Sigmoid colon (tissue), 4 donors: ENCODE data around the gene VAC14.

Experiments
- CTCF ChIP-seq, 4 experiments: fragments of 450-650 bp in 3 of 4; fragments of 200-600 bp in 1 of 4; IDR thresholded peaks; one replicate each; pipeline ENCODE4 v1.5.1; 2016 to 2019; ENCODE audit warnings: antibody characterized with exemption in 4 of 4, mild to moderate bottlenecking in 3 of 4, moderate library complexity in 2 of 4
- POLR2A ChIP-seq, 2 donors: fragments of 450-650 bp; IDR thresholded peaks; one replicate each; pipeline ENCODE4 v1.6.1; 2016; ENCODE audit warnings: antibody characterized with exemption in 2 of 2, mild to moderate bottlenecking in 2 of 2, moderate library complexity in 2 of 2
- POLR2AphosphoS5 ChIP-seq, 4 donors: sonication (generic); formaldehyde crosslinking; IDR thresholded peaks; one replicate each; pipeline ENCODE4 v1.6.1; 2017; ENCODE audit warnings: antibody characterized with exemption in 4 of 4

- TF ChIP-seq CTCF (IDR thresholded peaks at IDR 0.05), result no peak
- TF ChIP-seq POLR2A (IDR thresholded peaks at IDR 0.05), result no peak
- no peak for TF ChIP-seq POLR2AphosphoS5 (IDR thresholded peaks at IDR 0.05)
These were observed 88.6 kb downstream of the VAC14 start for GRCh38 chr16:70712359-70712758.
